ENCODE results near the gene AKT3.

DNA sequence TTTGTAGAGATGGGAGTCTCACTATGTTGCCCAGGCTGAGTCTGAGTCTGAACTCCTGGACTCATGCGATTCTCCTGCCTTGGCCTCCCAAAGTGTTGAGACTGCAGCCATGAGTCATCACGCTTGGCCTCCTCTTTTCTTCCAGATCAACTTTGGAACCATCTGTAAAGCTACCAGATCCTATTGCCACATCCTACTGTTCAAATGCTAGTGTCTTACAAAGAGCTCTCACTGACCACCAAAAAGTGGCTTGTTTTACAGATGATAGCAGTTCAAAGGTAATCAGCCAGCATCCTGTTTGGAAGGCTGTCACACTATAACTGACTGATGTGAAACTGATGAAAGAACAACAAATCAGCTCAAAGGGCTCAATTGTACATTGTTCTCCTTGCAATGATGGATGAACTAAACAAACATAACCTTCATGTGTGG lies 221.6 kb downstream of the AKT3 start:
- TF ChIP-seq CTCF (conservative IDR thresholded peaks at IDR 0.05 in 1 of 2, IDR thresholded peaks at IDR 0.05 in 1 of 2; ENCODE audit: low read depth in 1 of 2, low read length in 2 of 2) (no peak), EZH2 (IDR thresholded peaks at IDR 0.05; ENCODE audit: low read length, missing control alignments) (no peak)

Data from fibroblast of lung (primary cell).